Activated T-helper 1 cell treated with anti-CD3 and anti-CD28 coated beads, Interleukin-12 subunit alpha, Interleukin-12 subunit beta, Interleukin-2, Interleukin-4 antibody, amounts not matched to agents 30 ng/mL and 10 ng/mL and 1 ng/mL, durations not matched to agents 14 hours and 24 hours and 36 hours (primary cell): ENCODE results near the gene GRK3. TPM values are rescaled to one million over a fixed set of nuclear protein-coding genes. Genes with fewer than 3 reads are reported as not detected.
A peak's percentile ranks its signal among the peaks of the same experiment; 100 is the strongest.

Experiments
- DNase-seq: peaks from one replicate; pipeline ENCODE4 v3.0.0; 2021; ENCODE audit warnings: low spot score
- H3K27ac Mint-ChIP-seq: one replicate; pipeline ENCODE4 v1.8.0; 2021; ENCODE audit warnings: mild to moderate bottlenecking, mixed read lengths
- H3K27me3 Mint-ChIP-seq: one replicate; pipeline ENCODE4 v1.8.0; 2022; ENCODE audit warnings: mild to moderate bottlenecking, moderate library complexity, mixed read lengths; ENCODE audit not compliant: insufficient read depth
- H3K36me3 Mint-ChIP-seq: one replicate; pipeline ENCODE4 v1.8.0; 2021; ENCODE audit warnings: low read depth, mixed read lengths
- H3K4me1 Mint-ChIP-seq: one replicate; pipeline ENCODE4 v1.8.0; 2021; ENCODE audit warnings: low read depth, mixed read lengths
- H3K4me3 Mint-ChIP-seq: one replicate; pipeline ENCODE4 v1.8.0; 2021; ENCODE audit warnings: mild to moderate bottlenecking, moderate library complexity, mixed read lengths
- H3K9me3 Mint-ChIP-seq: one replicate; pipeline ENCODE4 v1.8.0; 2021; ENCODE audit warnings: mixed read lengths
- intact Hi-C: fragments of 100-400 bp; cut with micrococcal nuclease; formaldehyde crosslinking; loops from one replicate; pipeline ENCODE4 v1.15.1; 2024
- total RNA-seq: library from RNA; stranded (reverse); gene quantifications from 2 replicates; pipeline ENCODE4 v1.2.3, GENCODE V29; 2022

The GRK3 gene
- total RNA-seq, 1 donor from 2014 or later = 33.0 TPM

DNA sequence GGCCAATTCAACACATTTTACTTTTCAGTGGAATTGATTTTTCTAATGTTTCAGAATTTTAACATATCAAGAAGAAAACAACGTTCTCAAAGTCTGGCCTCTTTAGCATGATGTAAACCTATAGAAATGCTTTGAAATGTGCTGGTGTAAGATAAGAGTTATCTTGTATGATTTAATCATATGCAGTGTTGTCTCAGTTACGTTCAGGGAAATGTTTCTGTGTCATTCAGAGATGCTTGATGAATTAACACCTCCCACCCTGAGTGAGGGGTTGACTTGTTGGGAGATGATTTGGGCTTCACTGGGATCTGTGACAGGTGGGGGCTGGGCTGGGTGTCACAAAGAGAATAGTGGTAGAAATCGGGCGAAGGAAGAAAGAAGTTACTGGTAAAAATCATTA is 161.8 kb downstream of the GRK3 start:
- Mint-ChIP-seq H3K36me3 (peaks cover 33% of the 10 kb centered on the region), H3K4me3 (no peak overlapping the region), H3K9me3 (no peaks in the 10 kb centered on the region), H3K27ac (peak overlapping the region; percentile 90), H3K4me1 (peaks cover 41% of the 10 kb centered on the region), H3K27me3 (no peaks in the 10 kb centered on the region)
- DNase-seq = no peak
- intact Hi-C loops = loop anchor here (1.0 kb wide), 2 partner anchors 24 to 264 kb away; no protein-coding TSS in a partner anchor

- no peak overlapping the region for H3K27ac Mint-ChIP-seq
- peaks cover 26% of the 10 kb centered on the region for H3K36me3 Mint-ChIP-seq
- H3K4me1 Mint-ChIP-seq = peaks cover 40% of the 10 kb centered on the region
- DNase-seq = no peak
- no peaks in the 10 kb centered on the region for H3K9me3 Mint-ChIP-seq
- H3K27me3 Mint-ChIP-seq = no peaks in the 10 kb centered on the region
- intact Hi-C loops = no loop called here
- no peak overlapping the region for H3K4me3 Mint-ChIP-seq
Observed at GRCh38 chr22:25728071-25728470, 163.6 kb downstream of the GRK3 start.

DNA sequence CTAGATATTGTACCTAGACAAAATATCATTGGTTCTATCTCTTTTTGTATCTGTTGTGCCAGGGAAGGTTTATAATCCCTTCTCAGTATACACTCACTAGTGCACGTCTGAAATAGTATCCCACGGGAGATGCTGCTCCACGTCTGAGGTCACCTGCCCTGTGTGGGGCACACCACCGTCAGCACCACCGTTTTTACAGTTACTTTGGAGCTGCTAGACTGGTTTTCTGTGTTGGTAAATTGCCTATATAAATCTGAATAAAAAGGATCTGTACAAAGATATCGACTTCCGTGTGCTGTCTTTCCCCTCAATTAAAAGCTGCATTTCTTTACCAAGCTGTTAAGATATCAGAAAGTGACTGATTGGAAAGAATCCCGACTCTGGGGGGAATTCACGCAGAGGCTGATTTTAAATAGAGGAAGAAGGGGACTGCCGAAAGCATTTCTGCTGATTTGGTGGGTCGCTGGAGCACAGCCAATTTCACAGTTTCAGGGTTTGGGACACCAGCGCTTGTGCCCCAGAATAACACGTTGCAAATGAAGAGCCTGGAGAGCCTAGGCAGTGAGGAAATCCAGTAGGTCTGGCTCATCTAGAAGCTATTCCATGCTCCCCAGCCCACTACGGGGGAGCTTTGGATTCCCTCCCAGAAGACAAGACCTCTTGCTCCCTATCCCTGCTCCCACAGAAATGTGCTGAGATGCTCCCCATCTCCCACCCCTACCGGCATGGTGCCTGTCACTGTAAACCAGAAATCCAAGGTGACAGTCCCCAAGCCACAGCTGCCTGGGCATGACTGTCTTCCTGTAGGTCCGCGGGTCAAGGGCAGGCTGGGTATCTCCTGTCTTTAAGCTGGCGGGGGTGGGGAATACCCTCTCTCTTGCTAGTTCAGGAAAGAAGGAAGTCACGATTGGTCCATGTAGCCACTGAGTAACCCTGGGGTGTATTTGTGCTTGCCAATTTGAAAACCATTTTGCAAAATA is 164.8 kb downstream of the GRK3 start:
- DNase-seq = no peak
- Mint-ChIP-seq H3K4me1 (peaks cover 43% of the 10 kb centered on the region), H3K27me3 (no peaks in the 10 kb centered on the region), H3K27ac (no peak overlapping the region), H3K4me3 (no peak overlapping the region), H3K36me3 (peaks cover 21% of the 10 kb centered on the region), H3K9me3 (peaks cover 4% of the 10 kb centered on the region)
- intact Hi-C loops = no loop called here

DNA sequence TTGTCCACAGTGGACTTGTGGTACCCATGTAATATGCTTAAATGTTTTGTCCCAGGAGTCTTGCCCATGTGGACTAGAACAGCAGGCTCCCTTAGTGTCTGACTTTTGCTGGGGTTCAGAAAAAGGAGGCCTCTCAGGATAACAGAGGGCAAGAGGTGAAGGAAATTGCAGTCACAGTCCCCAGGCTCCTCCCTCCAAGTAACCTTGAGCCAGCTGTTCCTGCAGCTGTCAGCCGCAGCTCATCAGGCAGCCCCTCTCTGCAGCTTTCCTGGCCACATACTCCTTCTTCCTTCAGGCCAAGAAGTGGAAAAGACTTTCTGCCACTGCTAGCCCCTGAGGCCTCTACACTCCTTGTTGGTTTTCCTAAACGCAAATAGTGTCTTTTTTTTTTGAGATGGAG is 171.2 kb downstream of the GRK3 start:
- H3K4me1 Mint-ChIP-seq = peaks cover 64% of the 10 kb centered on the region
- DNase-seq = no peak
- peaks cover 20% of the 10 kb centered on the region for H3K36me3 Mint-ChIP-seq
- H3K9me3 Mint-ChIP-seq = peaks cover 4% of the 10 kb centered on the region
- peaks cover 2% of the 10 kb centered on the region for H3K27me3 Mint-ChIP-seq
- H3K27ac Mint-ChIP-seq = peak overlapping the region; percentile 98
- no peak overlapping the region for H3K4me3 Mint-ChIP-seq
- intact Hi-C loops = loop anchor here (1.0 to 2.0 kb wide), 4 partner anchors 15 to 63 kb away; no protein-coding TSS in a partner anchor

- peak overlapping the region; percentile 98 for H3K27ac Mint-ChIP-seq
- intact Hi-C loops = loop anchor here (1.0 to 2.0 kb wide), 4 partner anchors 14 to 64 kb away; no protein-coding TSS in a partner anchor
- peak overlapping the region; percentile 71 for H3K4me3 Mint-ChIP-seq
- peaks cover 4% of the 10 kb centered on the region for H3K9me3 Mint-ChIP-seq
- peaks cover 2% of the 10 kb centered on the region for H3K27me3 Mint-ChIP-seq
- H3K4me1 Mint-ChIP-seq = peaks cover 64% of the 10 kb centered on the region
- peaks cover 19% of the 10 kb centered on the region for H3K36me3 Mint-ChIP-seq
- peak; percentile 71 for DNase-seq
Observed at GRCh38 chr22:25736378-25737011, 172.0 kb downstream of the GRK3 start.

GRCh38 chr22:25739659-25740344 is 175.3 kb downstream of the GRK3 start:
- Mint-ChIP-seq H3K9me3 (no peaks in the 10 kb centered on the region), H3K36me3 (peaks cover 20% of the 10 kb centered on the region), H3K4me1 (peaks cover 64% of the 10 kb centered on the region), H3K4me3 (no peak overlapping the region), H3K27me3 (peaks cover 2% of the 10 kb centered on the region), H3K27ac (no peak overlapping the region)
- DNase-seq = no peak
- intact Hi-C loops = no loop called here

DNA sequence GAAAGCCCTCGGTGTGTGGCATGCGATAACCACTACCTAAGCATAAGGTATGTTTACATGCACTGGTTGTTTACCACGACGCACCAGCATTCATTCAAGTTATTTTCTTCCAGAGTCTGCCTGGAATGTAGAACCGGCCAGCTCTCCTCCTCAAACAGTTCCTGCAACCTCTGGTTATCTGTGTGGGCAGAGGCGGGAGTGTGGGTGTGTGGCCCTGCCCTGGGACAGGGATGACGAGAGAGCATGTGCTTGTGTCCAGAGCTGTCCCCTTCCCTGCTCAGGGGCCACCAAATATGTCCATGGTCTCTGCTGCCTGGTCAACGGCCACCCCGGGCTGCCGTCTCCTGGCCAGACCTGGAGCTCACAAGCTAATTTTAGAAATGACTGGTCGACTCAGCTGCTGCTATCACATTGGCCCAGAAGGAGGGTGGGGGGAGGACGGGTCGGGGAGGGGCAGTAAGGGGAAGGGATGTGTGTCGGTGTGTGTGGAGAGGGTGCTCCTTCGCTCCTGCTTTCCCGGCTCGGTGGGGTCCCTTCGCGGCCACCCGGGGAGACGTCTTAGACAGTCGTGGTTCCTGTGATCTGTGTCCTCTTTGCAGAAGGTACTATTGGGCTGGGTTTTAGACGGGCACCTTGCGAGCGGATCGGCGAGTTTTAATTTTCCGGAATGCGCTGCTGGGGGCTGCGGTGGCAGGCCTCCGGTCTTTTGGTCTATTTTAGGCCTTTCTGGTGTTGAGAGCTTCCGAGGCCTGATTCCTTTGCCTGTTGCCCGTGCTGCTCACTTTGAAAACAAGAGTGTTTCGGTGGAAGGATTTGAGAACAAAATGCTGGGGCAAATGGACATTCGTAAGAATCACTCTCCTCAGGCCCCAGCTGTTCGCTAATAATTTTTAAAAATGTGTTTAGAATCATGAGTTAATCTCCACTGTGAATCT is 177.5 kb downstream of the GRK3 start, which contains the start of gene MYO18B:
Gene MYO18B (plus strand): TSS at position 497 of the 935 bp plus-strand sequence. CDS start 18,905 bp downstream, outside the sequence.
- peaks cover 21% of the 10 kb centered on the region for H3K36me3 Mint-ChIP-seq
- no peak within 1 kb of the TSS for H3K4me3 Mint-ChIP-seq
- no peak for DNase-seq
- intact Hi-C loops = no loop called here
- H3K4me1 Mint-ChIP-seq = peaks cover 63% of the 10 kb centered on the region
- H3K9me3 Mint-ChIP-seq = no peaks in the 10 kb centered on the region
- H3K27ac Mint-ChIP-seq = peak within 1 kb of the TSS; percentile 84
- H3K27me3 Mint-ChIP-seq = peaks cover 2% of the 10 kb centered on the region

DNA sequence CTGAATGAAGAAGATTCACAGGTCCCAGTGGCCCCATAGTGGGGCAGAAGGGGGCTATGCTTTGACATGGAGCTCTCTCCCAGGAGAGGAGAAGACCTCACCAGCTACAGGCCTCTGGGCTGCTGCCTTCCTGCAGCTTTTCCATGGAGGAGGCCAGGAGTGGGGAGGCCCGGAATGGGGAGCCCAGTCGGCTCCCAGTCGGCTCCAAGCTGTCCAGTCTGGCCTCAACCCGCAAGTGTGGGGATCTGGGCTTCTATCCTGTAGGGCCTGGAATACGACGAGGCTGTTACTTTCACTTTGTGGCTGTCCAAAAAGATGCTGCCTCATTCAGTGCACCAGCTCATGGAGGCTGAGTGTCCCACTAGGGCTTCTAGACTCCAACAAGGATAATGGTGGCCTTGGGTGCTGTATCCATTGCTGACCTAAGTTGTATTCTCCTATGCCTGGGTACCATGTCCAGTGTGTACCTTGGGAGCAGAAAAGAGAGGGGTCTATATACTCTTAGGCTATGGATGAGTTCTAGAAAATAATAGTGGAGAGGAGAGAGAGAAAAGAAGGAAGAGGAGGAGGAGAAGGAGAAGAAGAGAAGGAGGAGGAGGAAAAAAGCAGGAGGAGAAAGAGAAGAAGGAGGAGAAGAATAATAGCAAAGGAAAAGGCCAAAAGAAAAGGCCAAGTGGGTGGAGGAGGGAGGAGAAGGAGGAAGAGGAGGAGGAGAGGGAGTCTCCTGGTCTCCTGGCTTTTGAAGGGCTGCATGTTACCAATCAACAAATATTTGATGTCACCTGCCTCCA is 178.6 kb downstream of the GRK3 start:
- peaks cover 64% of the 10 kb centered on the region for H3K4me1 Mint-ChIP-seq
- no peak for DNase-seq
- H3K27ac Mint-ChIP-seq = peak overlapping the region; percentile 84
- intact Hi-C loops = no loop called here
- H3K36me3 Mint-ChIP-seq = peaks cover 24% of the 10 kb centered on the region
- H3K27me3 Mint-ChIP-seq = no peaks in the 10 kb centered on the region
- H3K9me3 Mint-ChIP-seq = peaks cover 6% of the 10 kb centered on the region
- H3K4me3 Mint-ChIP-seq = peak overlapping the region; percentile 35

DNA sequence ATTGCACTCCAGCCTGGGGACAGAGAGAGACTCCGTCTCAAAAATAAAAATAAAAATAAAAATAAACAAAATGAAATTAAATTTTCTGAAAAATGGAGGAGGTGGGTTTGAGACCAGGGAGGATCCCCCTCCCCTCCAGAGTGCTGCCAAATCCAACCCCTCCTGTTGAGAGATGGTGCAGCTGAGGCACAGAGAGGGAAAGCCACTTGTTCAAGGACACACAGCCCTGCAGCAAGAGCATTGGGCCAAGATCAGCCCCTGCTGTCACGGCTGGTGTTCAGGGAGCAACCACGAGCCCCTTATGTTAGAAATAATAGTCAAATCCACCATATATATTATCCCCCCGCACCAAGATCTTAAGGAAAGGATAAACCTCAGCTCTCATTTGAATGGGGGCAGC is 180.2 kb downstream of the GRK3 start:
- intact Hi-C loops = loop anchor here (5.0 kb wide), 3 partner anchors 122 to 667 kb away; no protein-coding TSS in a partner anchor
- no peaks in the 10 kb centered on the region for H3K27me3 Mint-ChIP-seq
- no peak for DNase-seq
- no peak overlapping the region for H3K4me3 Mint-ChIP-seq
- peaks cover 67% of the 10 kb centered on the region for H3K4me1 Mint-ChIP-seq
- peaks cover 26% of the 10 kb centered on the region for H3K36me3 Mint-ChIP-seq
- peak overlapping the region; percentile 44 for H3K27ac Mint-ChIP-seq
- H3K9me3 Mint-ChIP-seq = peaks cover 12% of the 10 kb centered on the region

GRCh38 chr22:25745341-25746011 is 181.0 kb downstream of the GRK3 start:
- peak overlapping the region; percentile 60 for H3K4me3 Mint-ChIP-seq
- H3K36me3 Mint-ChIP-seq = peaks cover 26% of the 10 kb centered on the region

GRCh38 chr22:25746012-25746373 is 181.5 kb downstream of the GRK3 start:
- H3K4me3 Mint-ChIP-seq = peak overlapping the region; percentile 43
- peak overlapping the region; percentile 96 for H3K27ac Mint-ChIP-seq
- peaks cover 12% of the 10 kb centered on the region for H3K9me3 Mint-ChIP-seq
- intact Hi-C loops = loop anchor here (1.0 to 5.0 kb wide), 4 partner anchors 124 to 669 kb away; no protein-coding TSS in a partner anchor
- no peaks in the 10 kb centered on the region for H3K27me3 Mint-ChIP-seq
- peaks cover 25% of the 10 kb centered on the region for H3K36me3 Mint-ChIP-seq
- H3K4me1 Mint-ChIP-seq = peaks cover 76% of the 10 kb centered on the region
- no peak for DNase-seq

More at GRCh38 chr22:25745341-25746011, 181.0 kb downstream of the GRK3 start:
- Mint-ChIP-seq H3K9me3 (peaks cover 12% of the 10 kb centered on the region), H3K27ac (peak overlapping the region; percentile 96), H3K27me3 (no peaks in the 10 kb centered on the region), H3K4me1 (peaks cover 71% of the 10 kb centered on the region)
- no peak for DNase-seq
- intact Hi-C loops = loop anchor here (1.0 to 5.0 kb wide), 4 partner anchors 123 to 668 kb away; no protein-coding TSS in a partner anchor
